ENCODE measurements around the gene ACTG1. TPM values are rescaled to one million over a fixed set of nuclear protein-coding genes. Genes with fewer than 3 reads are reported as not detected.

The ACTG1 gene
- total and polyA plus RNA-seq, 2 of the 13 experiments (the other 11 are each of a cell fraction or from before 2014, with no cell fraction given), result 973 to 1,138 TPM

GRCh38 chr17:81511804-81512561 is 616 bp downstream of the ACTG1 start (continued):
- TF ChIP-seq, protein P1, sequence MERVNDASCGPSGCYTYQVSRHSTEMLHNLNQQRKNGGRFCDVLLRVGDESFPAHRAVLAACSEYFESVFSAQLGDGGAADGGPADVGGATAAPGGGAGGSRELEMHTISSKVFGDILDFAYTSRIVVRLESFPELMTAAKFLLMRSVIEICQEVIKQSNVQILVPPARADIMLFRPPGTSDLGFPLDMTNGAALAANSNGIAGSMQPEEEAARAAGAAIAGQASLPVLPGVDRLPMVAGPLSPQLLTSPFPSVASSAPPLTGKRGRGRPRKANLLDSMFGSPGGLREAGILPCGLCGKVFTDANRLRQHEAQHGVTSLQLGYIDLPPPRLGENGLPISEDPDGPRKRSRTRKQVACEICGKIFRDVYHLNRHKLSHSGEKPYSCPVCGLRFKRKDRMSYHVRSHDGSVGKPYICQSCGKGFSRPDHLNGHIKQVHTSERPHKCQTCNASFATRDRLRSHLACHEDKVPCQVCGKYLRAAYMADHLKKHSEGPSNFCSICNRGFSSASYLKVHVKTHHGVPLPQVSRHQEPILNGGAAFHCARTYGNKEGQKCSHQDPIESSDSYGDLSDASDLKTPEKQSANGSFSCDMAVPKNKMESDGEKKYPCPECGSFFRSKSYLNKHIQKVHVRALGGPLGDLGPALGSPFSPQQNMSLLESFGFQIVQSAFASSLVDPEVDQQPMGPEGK (CRISPR knock-in tag; IDR thresholded peaks at IDR 0.05), result no peak
- TF ChIP-seq AGO1 (IDR thresholded peaks at IDR 0.05; ENCODE audit: low read depth, low read length, poor library complexity, severe bottlenecking) (peak; percentile 7), MXI1 (IDR thresholded peaks at IDR 0.05; ENCODE audit: borderline replicate concordance, low read depth, low read length) (no peak), ATF7 (IDR thresholded peaks at IDR 0.05) (no peak), ATF7 (CRISPR knock-in tag; IDR thresholded peaks at IDR 0.05) (no peak), KDM4B (CRISPR knock-in tag; IDR thresholded peaks at IDR 0.05) (no peak)
- TF ChIP-seq, protein P2, sequence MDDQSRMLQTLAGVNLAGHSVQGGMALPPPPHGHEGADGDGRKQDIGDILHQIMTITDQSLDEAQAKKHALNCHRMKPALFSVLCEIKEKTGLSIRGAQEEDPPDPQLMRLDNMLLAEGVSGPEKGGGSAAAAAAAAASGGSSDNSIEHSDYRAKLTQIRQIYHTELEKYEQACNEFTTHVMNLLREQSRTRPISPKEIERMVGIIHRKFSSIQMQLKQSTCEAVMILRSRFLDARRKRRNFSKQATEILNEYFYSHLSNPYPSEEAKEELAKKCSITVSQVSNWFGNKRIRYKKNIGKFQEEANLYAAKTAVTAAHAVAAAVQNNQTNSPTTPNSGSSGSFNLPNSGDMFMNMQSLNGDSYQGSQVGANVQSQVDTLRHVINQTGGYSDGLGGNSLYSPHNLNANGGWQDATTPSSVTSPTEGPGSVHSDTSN (CRISPR knock-in tag; IDR thresholded peaks at IDR 0.05; ENCODE audit: borderline replicate concordance), result 0 out of 2 replicates have a peak, but pooled peaks have one; percentile 22
- TF ChIP-seq, protein P3, sequence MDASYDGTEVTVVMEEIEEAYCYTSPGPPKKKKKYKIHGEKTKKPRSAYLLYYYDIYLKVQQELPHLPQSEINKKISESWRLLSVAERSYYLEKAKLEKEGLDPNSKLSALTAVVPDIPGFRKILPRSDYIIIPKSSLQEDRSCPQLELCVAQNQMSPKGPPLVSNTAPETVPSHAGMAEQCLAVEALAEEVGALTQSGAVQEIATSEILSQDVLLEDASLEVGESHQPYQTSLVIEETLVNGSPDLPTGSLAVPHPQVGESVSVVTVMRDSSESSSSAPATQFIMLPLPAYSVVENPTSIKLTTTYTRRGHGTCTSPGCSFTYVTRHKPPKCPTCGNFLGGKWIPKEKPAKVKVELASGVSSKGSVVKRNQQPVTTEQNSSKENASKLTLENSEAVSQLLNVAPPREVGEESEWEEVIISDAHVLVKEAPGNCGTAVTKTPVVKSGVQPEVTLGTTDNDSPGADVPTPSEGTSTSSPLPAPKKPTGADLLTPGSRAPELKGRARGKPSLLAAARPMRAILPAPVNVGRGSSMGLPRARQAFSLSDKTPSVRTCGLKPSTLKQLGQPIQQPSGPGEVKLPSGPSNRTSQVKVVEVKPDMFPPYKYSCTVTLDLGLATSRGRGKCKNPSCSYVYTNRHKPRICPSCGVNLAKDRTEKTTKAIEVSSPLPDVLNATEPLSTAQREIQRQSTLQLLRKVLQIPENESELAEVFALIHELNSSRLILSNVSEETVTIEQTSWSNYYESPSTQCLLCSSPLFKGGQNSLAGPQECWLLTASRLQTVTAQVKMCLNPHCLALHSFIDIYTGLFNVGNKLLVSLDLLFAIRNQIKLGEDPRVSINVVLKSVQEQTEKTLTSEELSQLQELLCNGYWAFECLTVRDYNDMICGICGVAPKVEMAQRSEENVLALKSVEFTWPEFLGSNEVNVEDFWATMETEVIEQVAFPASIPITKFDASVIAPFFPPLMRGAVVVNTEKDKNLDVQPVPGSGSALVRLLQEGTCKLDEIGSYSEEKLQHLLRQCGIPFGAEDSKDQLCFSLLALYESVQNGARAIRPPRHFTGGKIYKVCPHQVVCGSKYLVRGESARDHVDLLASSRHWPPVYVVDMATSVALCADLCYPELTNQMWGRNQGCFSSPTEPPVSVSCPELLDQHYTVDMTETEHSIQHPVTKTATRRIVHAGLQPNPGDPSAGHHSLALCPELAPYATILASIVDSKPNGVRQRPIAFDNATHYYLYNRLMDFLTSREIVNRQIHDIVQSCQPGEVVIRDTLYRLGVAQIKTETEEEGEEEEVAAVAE (CRISPR knock-in tag; IDR thresholded peaks at IDR 0.05; ENCODE audit: borderline replicate concordance), result no peak
- TF ChIP-seq, protein P4, sequence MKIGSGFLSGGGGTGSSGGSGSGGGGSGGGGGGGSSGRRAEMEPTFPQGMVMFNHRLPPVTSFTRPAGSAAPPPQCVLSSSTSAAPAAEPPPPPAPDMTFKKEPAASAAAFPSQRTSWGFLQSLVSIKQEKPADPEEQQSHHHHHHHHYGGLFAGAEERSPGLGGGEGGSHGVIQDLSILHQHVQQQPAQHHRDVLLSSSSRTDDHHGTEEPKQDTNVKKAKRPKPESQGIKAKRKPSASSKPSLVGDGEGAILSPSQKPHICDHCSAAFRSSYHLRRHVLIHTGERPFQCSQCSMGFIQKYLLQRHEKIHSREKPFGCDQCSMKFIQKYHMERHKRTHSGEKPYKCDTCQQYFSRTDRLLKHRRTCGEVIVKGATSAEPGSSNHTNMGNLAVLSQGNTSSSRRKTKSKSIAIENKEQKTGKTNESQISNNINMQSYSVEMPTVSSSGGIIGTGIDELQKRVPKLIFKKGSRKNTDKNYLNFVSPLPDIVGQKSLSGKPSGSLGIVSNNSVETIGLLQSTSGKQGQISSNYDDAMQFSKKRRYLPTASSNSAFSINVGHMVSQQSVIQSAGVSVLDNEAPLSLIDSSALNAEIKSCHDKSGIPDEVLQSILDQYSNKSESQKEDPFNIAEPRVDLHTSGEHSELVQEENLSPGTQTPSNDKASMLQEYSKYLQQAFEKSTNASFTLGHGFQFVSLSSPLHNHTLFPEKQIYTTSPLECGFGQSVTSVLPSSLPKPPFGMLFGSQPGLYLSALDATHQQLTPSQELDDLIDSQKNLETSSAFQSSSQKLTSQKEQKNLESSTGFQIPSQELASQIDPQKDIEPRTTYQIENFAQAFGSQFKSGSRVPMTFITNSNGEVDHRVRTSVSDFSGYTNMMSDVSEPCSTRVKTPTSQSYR (CRISPR knock-in tag; IDR thresholded peaks at IDR 0.05; ENCODE audit: borderline replicate concordance), result no peak
- TF ChIP-seq, protein P5, sequence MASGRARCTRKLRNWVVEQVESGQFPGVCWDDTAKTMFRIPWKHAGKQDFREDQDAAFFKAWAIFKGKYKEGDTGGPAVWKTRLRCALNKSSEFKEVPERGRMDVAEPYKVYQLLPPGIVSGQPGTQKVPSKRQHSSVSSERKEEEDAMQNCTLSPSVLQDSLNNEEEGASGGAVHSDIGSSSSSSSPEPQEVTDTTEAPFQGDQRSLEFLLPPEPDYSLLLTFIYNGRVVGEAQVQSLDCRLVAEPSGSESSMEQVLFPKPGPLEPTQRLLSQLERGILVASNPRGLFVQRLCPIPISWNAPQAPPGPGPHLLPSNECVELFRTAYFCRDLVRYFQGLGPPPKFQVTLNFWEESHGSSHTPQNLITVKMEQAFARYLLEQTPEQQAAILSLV (CRISPR knock-in tag; IDR thresholded peaks at IDR 0.05; ENCODE audit: borderline replicate concordance), result peak; percentile 55; the same call in 1 of the 2 replicates
- TF ChIP-seq, protein P6, sequence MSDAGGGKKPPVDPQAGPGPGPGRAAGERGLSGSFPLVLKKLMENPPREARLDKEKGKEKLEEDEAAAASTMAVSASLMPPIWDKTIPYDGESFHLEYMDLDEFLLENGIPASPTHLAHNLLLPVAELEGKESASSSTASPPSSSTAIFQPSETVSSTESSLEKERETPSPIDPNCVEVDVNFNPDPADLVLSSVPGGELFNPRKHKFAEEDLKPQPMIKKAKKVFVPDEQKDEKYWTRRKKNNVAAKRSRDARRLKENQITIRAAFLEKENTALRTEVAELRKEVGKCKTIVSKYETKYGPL (CRISPR knock-in tag; IDR thresholded peaks at IDR 0.05), result 0 out of 2 replicates have a peak, but pooled peaks have one; percentile 51
